Keratinocyte (primary cell): ENCODE results near the gene KCNMA1. TPM values are rescaled to one million over a fixed set of nuclear protein-coding genes. Genes with fewer than 3 reads are reported as not detected.

ENCODE experiments used
- DNase-seq: peaks from one replicate; pipeline ENCODE4 v3.0.0-alpha.2; 2011; ENCODE audit warnings: low read depth, missing footprints, low spot score
- FAIRE-seq: peaks from 2 replicates; lab custom pipeline; 2011; peaks lifted over from hg19 to GRCh38; lab: Jason Lieb, UNC
- H2AFZ ChIP-seq: 2 replicates; pipeline ENCODE4 v1.6.0; 2012; ENCODE audit warnings: low read length, control low read depth, inconsistent platforms; ENCODE audit not compliant: control insufficient read depth
- H3K27ac ChIP-seq: 2 replicates; pipeline ENCODE4 v1.5.1; 2011; ENCODE audit warnings: low read length; ENCODE audit not compliant: control insufficient read depth, insufficient read depth
- H3K27me3 ChIP-seq: 3 replicates; pipeline ENCODE4 v1.6.0; 2011; ENCODE audit warnings: low read length; ENCODE audit not compliant: control insufficient read depth, insufficient read depth; ENCODE audit errors: extremely low read depth
- H3K36me3 ChIP-seq, 2 experiments: 2 replicates in 1 of 2; 3 replicates in 1 of 2; pipeline ENCODE4 v1.5.1; 2011; ENCODE audit warnings: low read length in 2 of 2, mild to moderate bottlenecking in 1 of 2; ENCODE audit not compliant: control insufficient read depth in 2 of 2, insufficient read depth in 2 of 2; ENCODE audit errors: extremely low read depth in 1 of 2
- H3K4me1 ChIP-seq: 3 replicates; pipeline ENCODE4 v1.5.1; 2011; ENCODE audit warnings: low read length; ENCODE audit not compliant: control insufficient read depth, insufficient read depth; ENCODE audit errors: extremely low read depth
- H3K4me2 ChIP-seq: 3 replicates; pipeline ENCODE4 v1.6.0; 2011; ENCODE audit warnings: low read depth, low read length; ENCODE audit not compliant: control insufficient read depth, insufficient read depth; ENCODE audit errors: extremely low read depth
- H3K4me3 ChIP-seq, 3 experiments: fragments of 200-600 bp in 1 of 3; sonication (generic) in 1 of 3; 2 replicates in 2 of 3; 3 replicates in 1 of 3; pipeline ENCODE4 v1.5.1; 2011 to 2016; ENCODE audit warnings: low read length in 3 of 3, mild to moderate bottlenecking in 3 of 3, control low read depth in 2 of 3, inconsistent platforms in 1 of 3, low read depth in 1 of 3, mixed read lengths in 1 of 3, mixed run types in 1 of 3, moderate library complexity in 1 of 3; ENCODE audit not compliant: control insufficient read depth in 2 of 3, insufficient read depth in 2 of 3; ENCODE audit errors: extremely low read depth in 1 of 3
- H3K79me2 ChIP-seq: 2 replicates; pipeline ENCODE4 v1.6.0; 2012; ENCODE audit warnings: low read length; ENCODE audit not compliant: control insufficient read depth, insufficient read depth
- H3K9ac ChIP-seq: 3 replicates; pipeline ENCODE4 v1.6.0; 2011; ENCODE audit warnings: low read length; ENCODE audit not compliant: control insufficient read depth, insufficient read depth; ENCODE audit errors: extremely low read depth
- H3K9me1 ChIP-seq: 3 replicates; pipeline ENCODE4 v1.6.0; 2011; ENCODE audit warnings: low read length; ENCODE audit not compliant: control insufficient read depth, insufficient read depth; ENCODE audit errors: extremely low read depth
- H3K9me3 ChIP-seq: 2 replicates; pipeline ENCODE4 v1.5.1; 2012; ENCODE audit warnings: low read depth, low read length; ENCODE audit not compliant: control insufficient read depth
- H4K20me1 ChIP-seq: 3 replicates; pipeline ENCODE4 v1.6.0; 2011; ENCODE audit warnings: low read length; ENCODE audit not compliant: control insufficient read depth, insufficient read depth; ENCODE audit errors: extremely low read depth
- CTCF ChIP-seq, 3 experiments: IDR thresholded peaks in 1 of 3; conservative IDR thresholded peaks in 1 of 3; optimal IDR thresholded peaks in 1 of 3; 2 replicates in 2 of 3; 3 replicates in 1 of 3; pipeline versions ENCODE3 to v1.5.1; 2011; ENCODE audit warnings: low read length in 3 of 3, mild to moderate bottlenecking in 3 of 3, moderate library complexity in 2 of 3, control low read depth in 1 of 3, inconsistent platforms in 1 of 3; ENCODE audit not compliant: insufficient read depth in 2 of 3; ENCODE audit errors: extremely low read depth in 1 of 3
- EZH2 ChIP-seq: IDR thresholded peaks from one replicate; pipeline ENCODE4 v1.6.1; 2012; ENCODE audit warnings: inconsistent platforms, mild to moderate bottlenecking, low read length, moderate library complexity
- dilution Hi-C: fragments of 300-500 bp; cut with MboI; formaldehyde crosslinking; loops from one replicate; pipeline ENCODE4 v1.7.0; 2020; ENCODE audit warnings: low sequenced_read_pairs; ENCODE audit not compliant: extremely low pct_ligation_motif_present
- polyA plus RNA-seq, 5 experiments: library from polyadenylated mRNA; depleted of rRNA in 3 of 5; stranded (reverse) in 3 of 5; stranded (forward) in 1 of 5; unstranded in 1 of 5; fragments of >200 nt; gene quantifications; 1 replicate in 1 of 5; 2 replicates in 3 of 5; 3 replicates in 1 of 5; pipeline versions ENCODE4 v1.2.1 to v1.2.3, GENCODE V29; 2011 to 2012; ENCODE audit warnings: missing spikeins in 2 of 5, low read depth in 1 of 5, low replicate concordance in 1 of 5

The KCNMA1 gene
- polyA plus RNA-seq, 1 donor (not counting 4 experiments of a cell fraction or from before 2014, with no cell fraction given) = 6.3 TPM

DNA sequence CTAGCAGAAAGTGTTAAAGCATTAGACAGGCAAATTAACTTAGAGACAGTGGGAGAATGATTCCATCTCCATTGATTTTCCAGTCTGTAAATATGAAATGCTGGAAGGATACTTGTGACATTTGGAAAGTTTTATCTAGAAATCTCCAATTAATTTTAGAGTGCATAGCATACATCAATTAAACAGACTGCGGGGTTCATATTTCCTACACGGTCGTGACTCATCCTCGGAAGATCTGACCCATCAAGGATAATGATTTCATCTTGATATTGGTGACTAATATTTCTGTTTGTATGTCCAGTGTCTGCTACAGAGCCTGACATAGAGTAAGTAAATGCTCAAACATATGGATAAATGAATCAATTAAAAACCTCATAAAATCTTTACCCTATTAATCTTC is 474.9 kb downstream of the KCNMA1 start:
- DNase-seq = peak; percentile 69
- Histone ChIP-seq H3K27me3 (no peaks in the 10 kb centered on the region), H3K9ac (no peak overlapping the region), H3K4me3 (no peak overlapping the region), H3K4me1 (peaks cover 42% of the 10 kb centered on the region), H3K9me3 (no peaks in the 10 kb centered on the region), H3K27ac (peak overlapping the region; percentile 83), H3K9me1 (no peaks in the 10 kb centered on the region), H4K20me1 (no peaks in the 10 kb centered on the region), H3K36me3 (no peaks in the 10 kb centered on the region), H3K79me2 (no peaks in the 10 kb centered on the region), H3K4me2 (peak overlapping the region; percentile 13), H2AFZ (no peak overlapping the region)
- FAIRE-seq = peak; percentile 71
- dilution Hi-C loops = no loop called here
- TF ChIP-seq EZH2 = no peak
- no peak for TF ChIP-seq CTCF (optimal IDR thresholded peaks at IDR 0.05 in 1 of 3, IDR thresholded peaks at IDR 0.05 in 1 of 3, conservative IDR thresholded peaks at IDR 0.05 in 1 of 3; ENCODE audit: extremely low read depth in 1 of 3, insufficient read depth in 2 of 3, low read length in 3 of 3)

- dilution Hi-C loops = no loop called here
- Histone ChIP-seq H3K9me3 (no peaks in the 10 kb centered on the region), H3K9ac (peak overlapping the region; percentile 37), H3K27ac (peak overlapping the region; percentile 86), H3K27me3 (no peaks in the 10 kb centered on the region), H3K4me2 (peak overlapping the region; percentile 61), H3K36me3 (no peaks in the 10 kb centered on the region), H3K9me1 (no peaks in the 10 kb centered on the region), H4K20me1 (no peaks in the 10 kb centered on the region), H3K4me1 (peaks cover 49% of the 10 kb centered on the region), H3K79me2 (no peaks in the 10 kb centered on the region), H2AFZ (no peak overlapping the region), H3K4me3 (no peak overlapping the region)
- no peak for TF ChIP-seq EZH2
- no peak for TF ChIP-seq CTCF (optimal IDR thresholded peaks at IDR 0.05 in 1 of 3, IDR thresholded peaks at IDR 0.05 in 1 of 3, conservative IDR thresholded peaks at IDR 0.05 in 1 of 3; ENCODE audit: extremely low read depth in 1 of 3, insufficient read depth in 2 of 3, low read length in 3 of 3)
- FAIRE-seq (peak; percentile 97), DNase-seq (peak; percentile 84)
Measured at GRCh38 chr10:77160679-77161078, 476.9 kb downstream of the KCNMA1 start.
